ENCODE measurements around the gene ZSCAN26. TPM values are rescaled to one million over a fixed set of nuclear protein-coding genes. Genes with fewer than 3 reads are reported as not detected.

The ZSCAN26 gene
- total and polyA plus RNA-seq, 2 of the 8 experiments (the other 6 are each of a cell fraction or from before 2014, with no cell fraction given): 7.0 to 8.5 TPM

- no peaks in the 10 kb centered on the region for H4K20me1 ChIP-seq (replicated peaks in 1 of 2; ENCODE audit: control insufficient read depth in 1 of 2, insufficient read depth in 2 of 2, low read length in 2 of 2)
- no peak overlapping the region for H2BK15ac ChIP-seq (ENCODE audit: low read length)
- CTCF ChIA-PET (ENCODE audit: partially characterized antibody): no interaction called here
- 92% methylated on average over 6 of the region's 6 CpGs; no CpG with 5 or more reads in 1 of the 2 experiments for WGBS, 2 experiments (ENCODE audit: extremely low coverage in 1 of 2, insufficient coverage in 1 of 2, insufficient read length in 1 of 2, insufficient replicate concordance in 2 of 2, low coverage in 1 of 2, low lambda C conversion rate in 2 of 2, missing lambda C conversion rate in 1 of 2)
- no peak overlapping the region for H2AK5ac ChIP-seq (ENCODE audit: low read depth, low read length)
- TF ChIP-seq CBX5 (IDR thresholded peaks at IDR 0.05; ENCODE audit: low read depth, low read length): no peak
- TF ChIP-seq CBX8 (IDR thresholded peaks at IDR 0.05; ENCODE audit: borderline replicate concordance, low read depth, low read length): no peak
- TF ChIP-seq JUN (IDR thresholded peaks at IDR 0.05; ENCODE audit: low read depth, low read length): no peak
- TF ChIP-seq EZH2 (IDR thresholded peaks at IDR 0.05; ENCODE audit: low read depth, low read length, severe bottlenecking): no peak
- TF ChIP-seq USF2 (IDR thresholded peaks at IDR 0.05; ENCODE audit: low read length): no peak
- TF ChIP-seq TAF7 (optimal IDR thresholded peaks at IDR 0.05; ENCODE audit: borderline replicate concordance, low read depth, low read length): no peak
- no peak for TF ChIP-seq ZNF274 (IDR thresholded peaks at IDR 0.05; ENCODE audit: borderline replicate concordance, extremely low read depth, low read length)
- TF ChIP-seq BACH1 (IDR thresholded peaks at IDR 0.05; ENCODE audit: low read length): no peak
- no peak for TF ChIP-seq POLR2A (IDR thresholded peaks at IDR 0.05; ENCODE audit: control extremely low read depth in 1 of 2, low read depth in 2 of 2, low read length in 2 of 2)
- TF ChIP-seq CHD2 (IDR thresholded peaks at IDR 0.05; ENCODE audit: low read length): no peak
- TF ChIP-seq PHF8 (conservative IDR thresholded peaks at IDR 0.05; ENCODE audit: low read depth, low read length): no peak
- no peak for TF ChIP-seq SIN3A (conservative IDR thresholded peaks at IDR 0.05 in 1 of 2, IDR thresholded peaks at IDR 0.05 in 1 of 2; ENCODE audit: low read depth in 1 of 2, low read length in 2 of 2)
- no peaks in the 10 kb centered on the region for H3K79me1 ChIP-seq (ENCODE audit: low read depth, low read length)
- no peak overlapping the region for H2BK20ac ChIP-seq (ENCODE audit: low read length)
- POLR2A ChIA-PET (ENCODE audit: partially characterized antibody): no interaction called here
- H4K8ac ChIP-seq (ENCODE audit: extremely low read depth, insufficient read depth, low read length): no peak overlapping the region
- H3K4ac ChIP-seq (replicated peaks; ENCODE audit: insufficient read length, low read depth, low read length): no peak overlapping the region
- H4K5ac ChIP-seq (ENCODE audit: insufficient read length, low read depth, low read length): no peak overlapping the region
- DNase-seq (ENCODE audit: low read depth in 1 of 2, low spot score in 2 of 2): no peak
- no peak overlapping the region for H2BK5ac ChIP-seq (ENCODE audit: low read depth, low read length)
- no peak overlapping the region for H3K9ac ChIP-seq (replicated peaks in 1 of 4; ENCODE audit: extremely low read depth in 1 of 4, low read depth in 3 of 4, low read length in 3 of 4)
- H3K23ac ChIP-seq (ENCODE audit: insufficient read length): no peak overlapping the region
- H3K23me2 ChIP-seq (ENCODE audit: low read depth, low read length): no peaks in the 10 kb centered on the region
- H3K18ac ChIP-seq (ENCODE audit: extremely low read depth, low read length): no peak overlapping the region
- no peaks in the 10 kb centered on the region for H3K4me1 ChIP-seq (replicated peaks in 1 of 4; ENCODE audit: control insufficient read depth in 3 of 4, insufficient read depth in 4 of 4, low read length in 3 of 4)
- H3K14ac ChIP-seq (ENCODE audit: insufficient read length): no peak overlapping the region
- no peak for FAIRE-seq
- H4K91ac ChIP-seq (replicated peaks; ENCODE audit: insufficient read length, low read length): no peak overlapping the region
- H2BK120ac ChIP-seq (replicated peaks; ENCODE audit: low read depth, low read length): no peak overlapping the region
- no peaks in the 10 kb centered on the region for H3K9me3 ChIP-seq (ENCODE audit: insufficient read depth in 2 of 2, low read depth in 1 of 2, low read length in 1 of 2)
- H3K4me3 ChIP-seq (ENCODE audit: extremely low read depth in 1 of 4, insufficient read depth in 2 of 4, low read depth in 3 of 4, low read length in 4 of 4): no peak overlapping the region
- no peaks in the 10 kb centered on the region for H3K27me3 ChIP-seq (replicated peaks in 1 of 4; ENCODE audit: control insufficient read depth in 3 of 4, extremely low read depth in 1 of 4, insufficient read depth in 3 of 4, low read length in 3 of 4)
- peaks cover 6 to 28% (median 17%) of the 10 kb centered on the region in 4 experiments; a peak in 7 of 8 replicates for H3K36me3 ChIP-seq (ENCODE audit: control insufficient read depth in 2 of 4, insufficient read depth in 4 of 4, low read length in 3 of 4)
- no peak overlapping the region for H3K56ac ChIP-seq (replicated peaks; ENCODE audit: insufficient read length, low read depth, low read length)
- no peak overlapping the region for H3K4me2 ChIP-seq (ENCODE audit: insufficient read depth in 1 of 2, low read depth in 2 of 2, low read length in 2 of 2)
- peaks cover 0 to 1% of the 10 kb centered on the region in 2 experiments; a peak in 1 of 4 replicates for H3K79me2 ChIP-seq (ENCODE audit: control insufficient read depth in 1 of 2, insufficient read depth in 2 of 2, low read length in 2 of 2)
- no peak overlapping the region for H2BK12ac ChIP-seq (ENCODE audit: low read depth, low read length)
- no peak overlapping the region for H2AFZ ChIP-seq (ENCODE audit: low read length)
- H3K27ac ChIP-seq (ENCODE audit: low read depth, low read length): no peak overlapping the region
Observed at GRCh38 chr6:28245206-28245941, 21.6 kb upstream of the ZSCAN26 start.
